ENCODE measurements around the gene PLA2G3.

The PLA2G3 gene, protein sequence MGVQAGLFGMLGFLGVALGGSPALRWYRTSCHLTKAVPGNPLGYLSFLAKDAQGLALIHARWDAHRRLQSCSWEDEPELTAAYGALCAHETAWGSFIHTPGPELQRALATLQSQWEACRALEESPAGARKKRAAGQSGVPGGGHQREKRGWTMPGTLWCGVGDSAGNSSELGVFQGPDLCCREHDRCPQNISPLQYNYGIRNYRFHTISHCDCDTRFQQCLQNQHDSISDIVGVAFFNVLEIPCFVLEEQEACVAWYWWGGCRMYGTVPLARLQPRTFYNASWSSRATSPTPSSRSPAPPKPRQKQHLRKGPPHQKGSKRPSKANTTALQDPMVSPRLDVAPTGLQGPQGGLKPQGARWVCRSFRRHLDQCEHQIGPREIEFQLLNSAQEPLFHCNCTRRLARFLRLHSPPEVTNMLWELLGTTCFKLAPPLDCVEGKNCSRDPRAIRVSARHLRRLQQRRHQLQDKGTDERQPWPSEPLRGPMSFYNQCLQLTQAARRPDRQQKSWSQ

DNA sequence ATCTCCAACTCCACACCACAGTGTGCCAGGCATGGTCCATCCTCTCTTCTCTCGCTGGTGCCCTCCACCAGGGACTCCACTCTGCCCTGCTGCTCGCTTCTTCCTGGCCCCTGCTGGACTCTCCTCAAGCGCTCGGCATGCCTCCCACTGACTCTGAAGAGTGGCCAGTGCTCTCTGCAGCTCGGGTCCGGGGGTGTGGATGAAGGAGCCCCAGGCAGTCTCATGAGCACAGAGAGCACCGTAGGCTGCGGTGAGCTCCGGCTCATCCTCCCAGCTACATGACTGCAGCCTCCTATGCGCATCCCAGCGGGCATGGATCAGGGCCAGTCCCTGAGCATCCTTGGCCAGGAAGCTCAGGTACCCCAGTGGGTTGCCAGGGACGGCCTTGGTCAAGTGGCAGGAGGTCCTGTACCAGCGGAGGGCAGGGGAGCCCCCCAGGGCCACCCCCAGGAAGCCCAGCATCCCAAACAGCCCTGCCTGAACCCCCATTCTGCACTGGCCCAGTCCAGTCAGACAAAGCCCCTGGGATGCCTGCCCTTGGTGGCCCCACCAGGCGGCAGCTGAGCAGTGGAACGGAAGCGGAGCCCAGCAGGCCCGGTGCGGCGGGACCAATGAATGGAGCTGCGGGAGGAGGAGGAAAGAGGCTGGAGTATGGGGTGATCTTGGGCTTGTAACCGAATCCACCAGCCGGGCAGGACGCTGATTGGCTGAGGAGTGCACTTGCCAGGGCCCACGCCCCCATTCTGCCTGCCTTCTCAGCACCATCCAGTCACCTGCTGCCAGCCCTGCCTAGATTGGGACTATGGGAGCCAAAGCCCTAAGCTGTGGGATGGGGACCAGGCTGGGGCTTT is at the start of gene PLA2G3:
Gene PLA2G3, minus strand, starts transcription at position 643 of the 851 bp plus-strand sequence. Its CDS starts 154 bp downstream, at position 489.
- TF ChIP-seq YY1 (IDR thresholded peaks at IDR 0.05; ENCODE audit: low read depth) = no peak
- TF ChIP-seq, protein P1, sequence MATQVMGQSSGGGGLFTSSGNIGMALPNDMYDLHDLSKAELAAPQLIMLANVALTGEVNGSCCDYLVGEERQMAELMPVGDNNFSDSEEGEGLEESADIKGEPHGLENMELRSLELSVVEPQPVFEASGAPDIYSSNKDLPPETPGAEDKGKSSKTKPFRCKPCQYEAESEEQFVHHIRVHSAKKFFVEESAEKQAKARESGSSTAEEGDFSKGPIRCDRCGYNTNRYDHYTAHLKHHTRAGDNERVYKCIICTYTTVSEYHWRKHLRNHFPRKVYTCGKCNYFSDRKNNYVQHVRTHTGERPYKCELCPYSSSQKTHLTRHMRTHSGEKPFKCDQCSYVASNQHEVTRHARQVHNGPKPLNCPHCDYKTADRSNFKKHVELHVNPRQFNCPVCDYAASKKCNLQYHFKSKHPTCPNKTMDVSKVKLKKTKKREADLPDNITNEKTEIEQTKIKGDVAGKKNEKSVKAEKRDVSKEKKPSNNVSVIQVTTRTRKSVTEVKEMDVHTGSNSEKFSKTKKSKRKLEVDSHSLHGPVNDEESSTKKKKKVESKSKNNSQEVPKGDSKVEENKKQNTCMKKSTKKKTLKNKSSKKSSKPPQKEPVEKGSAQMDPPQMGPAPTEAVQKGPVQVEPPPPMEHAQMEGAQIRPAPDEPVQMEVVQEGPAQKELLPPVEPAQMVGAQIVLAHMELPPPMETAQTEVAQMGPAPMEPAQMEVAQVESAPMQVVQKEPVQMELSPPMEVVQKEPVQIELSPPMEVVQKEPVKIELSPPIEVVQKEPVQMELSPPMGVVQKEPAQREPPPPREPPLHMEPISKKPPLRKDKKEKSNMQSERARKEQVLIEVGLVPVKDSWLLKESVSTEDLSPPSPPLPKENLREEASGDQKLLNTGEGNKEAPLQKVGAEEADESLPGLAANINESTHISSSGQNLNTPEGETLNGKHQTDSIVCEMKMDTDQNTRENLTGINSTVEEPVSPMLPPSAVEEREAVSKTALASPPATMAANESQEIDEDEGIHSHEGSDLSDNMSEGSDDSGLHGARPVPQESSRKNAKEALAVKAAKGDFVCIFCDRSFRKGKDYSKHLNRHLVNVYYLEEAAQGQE (IDR thresholded peaks at IDR 0.05; ENCODE audit: low read depth) = no peak
- TF ChIP-seq CREB1 (IDR thresholded peaks at IDR 0.05; ENCODE audit: low read depth) = no peak
- TF ChIP-seq NFIC (IDR thresholded peaks at IDR 0.05) = no peak
- peak; percentile 71 for TF ChIP-seq TCF12 (IDR thresholded peaks at IDR 0.05; ENCODE audit: low read depth)
- TF ChIP-seq, protein P2, sequence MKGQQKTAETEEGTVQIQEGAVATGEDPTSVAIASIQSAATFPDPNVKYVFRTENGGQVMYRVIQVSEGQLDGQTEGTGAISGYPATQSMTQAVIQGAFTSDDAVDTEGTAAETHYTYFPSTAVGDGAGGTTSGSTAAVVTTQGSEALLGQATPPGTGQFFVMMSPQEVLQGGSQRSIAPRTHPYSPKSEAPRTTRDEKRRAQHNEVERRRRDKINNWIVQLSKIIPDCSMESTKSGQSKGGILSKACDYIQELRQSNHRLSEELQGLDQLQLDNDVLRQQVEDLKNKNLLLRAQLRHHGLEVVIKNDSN (IDR thresholded peaks at IDR 0.05) = peak; percentile 54; the same call in 1 of the 2 replicates
- 0 out of 2 replicates have a peak, but pooled peaks have one; percentile 45 for TF ChIP-seq ZBTB7A (IDR thresholded peaks at IDR 0.05; ENCODE audit: low read depth)
- TF ChIP-seq TEAD4 (IDR thresholded peaks at IDR 0.05) = no peak
- 0 out of 2 replicates have a peak, but pooled peaks have one; percentile 54 for TF ChIP-seq TAF1 (IDR thresholded peaks at IDR 0.05; ENCODE audit: low read depth)
- TF ChIP-seq RAD21 (IDR thresholded peaks at IDR 0.05; ENCODE audit: low read depth) = peak; percentile 12; the same call in 1 of the 2 replicates
- TF ChIP-seq, protein P3, sequence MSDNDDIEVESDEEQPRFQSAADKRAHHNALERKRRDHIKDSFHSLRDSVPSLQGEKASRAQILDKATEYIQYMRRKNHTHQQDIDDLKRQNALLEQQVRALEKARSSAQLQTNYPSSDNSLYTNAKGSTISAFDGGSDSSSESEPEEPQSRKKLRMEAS (IDR thresholded peaks at IDR 0.05) = peak; percentile 50
- TF ChIP-seq FOXM1 (IDR thresholded peaks at IDR 0.05; ENCODE audit: borderline replicate concordance, low read depth) = no peak
- no peak for TF ChIP-seq EGR1 (IDR thresholded peaks at IDR 0.05)
- no peak for TF ChIP-seq CEBPB (IDR thresholded peaks at IDR 0.05)
- TF ChIP-seq EP300 (IDR thresholded peaks at IDR 0.05; ENCODE audit: borderline replicate concordance) = peak; percentile 47; the same call in 1 of the 2 replicates

DNA sequence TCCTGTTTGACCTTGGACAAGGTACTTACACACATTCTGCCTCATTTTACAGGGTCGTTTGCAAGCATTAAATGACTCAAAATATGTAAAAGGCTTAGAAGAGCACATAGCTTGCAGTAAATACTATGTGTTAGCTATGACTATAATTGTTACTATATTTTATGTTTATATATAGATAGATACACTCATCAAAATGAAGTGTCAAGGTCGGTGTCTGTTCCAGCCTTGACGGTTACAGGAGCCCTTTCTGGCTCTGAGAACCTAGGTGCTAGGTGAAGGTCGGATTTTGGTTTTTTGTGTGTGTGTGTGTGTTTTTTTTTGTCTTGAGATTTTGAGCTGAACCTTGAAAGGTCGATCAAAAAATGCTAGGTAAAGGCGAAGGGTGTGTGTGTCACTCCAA is 47.3 kb upstream of the PLA2G3 start:
- TF ChIP-seq ZBTB7A (IDR thresholded peaks at IDR 0.05; ENCODE audit: low read depth) (no peak), TAF1 (IDR thresholded peaks at IDR 0.05; ENCODE audit: low read depth) (no peak), EGR1 (IDR thresholded peaks at IDR 0.05) (no peak), NFIC (IDR thresholded peaks at IDR 0.05) (no peak), TEAD4 (IDR thresholded peaks at IDR 0.05) (no peak), TCF12 (IDR thresholded peaks at IDR 0.05; ENCODE audit: low read depth) (no peak), FOXM1 (IDR thresholded peaks at IDR 0.05; ENCODE audit: borderline replicate concordance, low read depth) (no peak)
- TF ChIP-seq, protein P1 (IDR thresholded peaks at IDR 0.05; ENCODE audit: low read depth) = no peak

DNA sequence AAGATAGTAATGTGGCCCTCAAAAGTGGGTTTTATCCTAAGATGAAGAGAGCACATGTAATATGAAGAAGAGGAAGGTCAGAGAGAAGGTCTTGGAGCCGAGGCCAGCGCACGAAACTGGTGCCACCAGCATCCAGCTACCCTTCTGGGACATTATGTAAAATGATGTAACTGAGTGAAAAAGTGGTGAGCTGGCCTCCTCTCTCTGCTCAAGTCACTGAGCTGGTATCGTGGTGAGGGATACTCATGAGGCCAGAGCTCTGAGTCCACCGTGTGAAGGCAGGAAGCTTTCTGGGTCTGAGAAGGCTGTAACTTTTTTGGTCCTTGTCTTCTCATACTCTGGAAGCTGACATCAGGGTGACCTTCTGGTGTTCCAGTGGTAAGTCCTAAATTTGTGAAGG is 44.7 kb upstream of the PLA2G3 start:
- no peak for TF ChIP-seq TAF1 (IDR thresholded peaks at IDR 0.05; ENCODE audit: low read depth)
- no peak for TF ChIP-seq TCF12 (IDR thresholded peaks at IDR 0.05; ENCODE audit: low read depth)
- TF ChIP-seq TEAD4 (IDR thresholded peaks at IDR 0.05) = no peak
- TF ChIP-seq CREB1 (IDR thresholded peaks at IDR 0.05; ENCODE audit: low read depth) = no peak
- TF ChIP-seq ZBTB7A (IDR thresholded peaks at IDR 0.05; ENCODE audit: low read depth) = no peak
- TF ChIP-seq YY1 (IDR thresholded peaks at IDR 0.05; ENCODE audit: low read depth) = no peak
- no peak for TF ChIP-seq NFIC (IDR thresholded peaks at IDR 0.05)
- TF ChIP-seq, protein P1 (IDR thresholded peaks at IDR 0.05; ENCODE audit: low read depth) = no peak
- no peak for TF ChIP-seq EP300 (IDR thresholded peaks at IDR 0.05; ENCODE audit: borderline replicate concordance)
- TF ChIP-seq, protein P3 (IDR thresholded peaks at IDR 0.05) = no peak
- TF ChIP-seq, protein P2 (IDR thresholded peaks at IDR 0.05) = no peak
- no peak for TF ChIP-seq EGR1 (IDR thresholded peaks at IDR 0.05)
- TF ChIP-seq FOXM1 (IDR thresholded peaks at IDR 0.05; ENCODE audit: borderline replicate concordance, low read depth) = no peak
